SK-N-SH (cell line): ENCODE results near the gene ACVR1B. TPM values are rescaled to one million over a fixed set of nuclear protein-coding genes. Genes with fewer than 3 reads are reported as not detected.

Experiments
- CTCF ChIA-PET: fragments of 300-600, 350-600 bp; formaldehyde crosslinking; extraction: SDS; loops from one replicate; lab custom pipeline; 2021; lab: Yijun Ruan, JAX
- POLR2A ChIA-PET: fragments of 350-600 bp; sonication (Branson Sonifier 250); formaldehyde crosslinking; extraction: SDS; loops from one replicate; lab custom pipeline; 2020; ENCODE audit warnings: antibody characterized with exemption, inconsistent platforms; lab: Yijun Ruan, JAX
- DNase-seq: peaks from one replicate; pipeline ENCODE4 v3.0.0; 2012
- H2AFZ ChIP-seq: fragments of 200-600 bp; sonication (generic); 2 replicates; pipeline ENCODE4 v1.8.1; 2016; ENCODE audit warnings: antibody characterized with exemption, mild to moderate bottlenecking, low read depth
- H3F3A ChIP-seq: fragments of 200-600 bp; sonication (generic); replicated peaks from 2 replicates; pipeline ENCODE3; 2016; ENCODE audit warnings: antibody characterized with exemption, mild to moderate bottlenecking; ENCODE audit not compliant: insufficient read depth
- H3K27ac ChIP-seq, 2 experiments: fragments of 200-500 bp in 1 of 2; fragments of 200-600 bp in 1 of 2; sonication (Bioruptor generic) in 1 of 2; sonication (generic), shearing (Covaris generic) in 1 of 2; 2 replicates each; pipeline versions ENCODE4 v1.5.1 to v1.6.1; 2014 to 2016; ENCODE audit warnings: low read depth in 2 of 2, inconsistent platforms in 1 of 2, low read length in 1 of 2, mild to moderate bottlenecking in 1 of 2, mixed read lengths in 1 of 2
- H3K27me3 ChIP-seq: fragments of 200-600 bp; sonication (generic), shearing (Covaris generic); 2 replicates; pipeline ENCODE4 v1.6.1; 2016; ENCODE audit warnings: mixed run types; ENCODE audit not compliant: insufficient read depth
- H3K36me3 ChIP-seq, 2 experiments: fragments of 200-500 bp in 1 of 2; fragments of 200-600 bp in 1 of 2; sonication (Bioruptor generic) in 1 of 2; sonication (generic) in 1 of 2; replicated peaks in 1 of 2; 2 replicates each; pipeline versions ENCODE3 to v1.5.1; 2014 to 2016; ENCODE audit warnings: low read length in 1 of 2, mild to moderate bottlenecking in 1 of 2; ENCODE audit not compliant: insufficient read depth in 2 of 2, control insufficient read depth in 1 of 2
- H3K4me1 ChIP-seq, 2 experiments: fragments of 200-500 bp in 1 of 2; fragments of 200-600 bp in 1 of 2; sonication (Bioruptor generic) in 1 of 2; sonication (generic), shearing (Covaris generic) in 1 of 2; 2 replicates each; pipeline versions ENCODE4 v1.5.1 to v1.6.1; 2014 to 2016; ENCODE audit warnings: low read depth in 1 of 2, low read length in 1 of 2, mixed run types in 1 of 2; ENCODE audit not compliant: insufficient read depth in 2 of 2, control insufficient read depth in 1 of 2
- H3K4me2 ChIP-seq: fragments of 200-600 bp; sonication (generic), shearing (Covaris generic); 2 replicates; pipeline ENCODE4 v1.6.1; 2017; ENCODE audit warnings: mixed run types
- H3K4me3 ChIP-seq, 2 experiments: fragments of 200-500 bp in 1 of 2; fragments of 200-600 bp in 1 of 2; sonication (Bioruptor generic) in 1 of 2; sonication (generic), shearing (Covaris generic) in 1 of 2; 2 replicates each; pipeline versions ENCODE4 v1.5.1 to v1.8.1; 2014 to 2016; ENCODE audit warnings: low read depth in 2 of 2, inconsistent platforms in 1 of 2, low read length in 1 of 2, mild to moderate bottlenecking in 1 of 2, mixed read lengths in 1 of 2, moderate library complexity in 1 of 2
- H3K79me2 ChIP-seq: fragments of 200-600 bp; sonication (generic); 2 replicates; pipeline ENCODE4 v1.8.1; 2017; ENCODE audit warnings: mild to moderate bottlenecking; ENCODE audit not compliant: insufficient read depth
- H3K9ac ChIP-seq: fragments of 200-600 bp; sonication (generic); 2 replicates; pipeline ENCODE4 v1.6.1; 2017; ENCODE audit warnings: mixed run types
- H3K9me2 ChIP-seq: fragments of 200-600 bp; sonication (generic); 2 replicates; pipeline ENCODE4 v1.6.1; 2017; ENCODE audit warnings: mixed run types
- H3K9me3 ChIP-seq: fragments of 200-600 bp; sonication (generic); 2 replicates; pipeline ENCODE4 v1.6.1; 2017; ENCODE audit warnings: mixed run types, mild to moderate bottlenecking, moderate library complexity
- H4K20me1 ChIP-seq: fragments of 200-600 bp; sonication (generic); 2 replicates; pipeline ENCODE4 v1.6.1; 2017; ENCODE audit warnings: mild to moderate bottlenecking, mixed run types; ENCODE audit not compliant: insufficient read depth
- EP300 ChIP-seq, 2 experiments: IDR thresholded peaks; 2 replicates each; pipeline versions ENCODE4 v1.4.0 to v1.6.1; 2012; ENCODE audit warnings: borderline replicate concordance in 1 of 2, low read depth in 1 of 2, low read length in 1 of 2
- GATA2 ChIP-seq: sonication (generic); formaldehyde crosslinking; IDR thresholded peaks from 2 replicates; pipeline ENCODE4 v1.5.0; 2020; ENCODE audit warnings: mild to moderate bottlenecking, missing genetic modification reagents
- JUND ChIP-seq: IDR thresholded peaks from 2 replicates; pipeline ENCODE4 v1.4.0; 2012
- MAX ChIP-seq: IDR thresholded peaks from 2 replicates; pipeline ENCODE4 v1.4.0; 2012; ENCODE audit warnings: low read depth
- MEF2A ChIP-seq: IDR thresholded peaks from 2 replicates; pipeline ENCODE4 v1.4.0; 2012; ENCODE audit warnings: low read depth, borderline replicate concordance
- NRF1 ChIP-seq: IDR thresholded peaks from 2 replicates; pipeline ENCODE4 v1.6.1; 2012; ENCODE audit warnings: low read depth, mild to moderate bottlenecking, low read length
- POLR2AphosphoS5 ChIP-seq: IDR thresholded peaks from 2 replicates; pipeline ENCODE4 v1.6.1; 2012; ENCODE audit warnings: low read depth, low read length
- RAD21 ChIP-seq: IDR thresholded peaks from 2 replicates; pipeline ENCODE4 v1.6.1; 2012; ENCODE audit warnings: mild to moderate bottlenecking, low read length
- REST ChIP-seq: IDR thresholded peaks from 2 replicates; pipeline ENCODE4 v1.6.1; 2012; ENCODE audit warnings: mild to moderate bottlenecking, low read depth, low read length, moderate library complexity
- RFX5 ChIP-seq: IDR thresholded peaks from 2 replicates; pipeline ENCODE4 v1.6.1; 2012; ENCODE audit warnings: mild to moderate bottlenecking, improper control_type of control experiment, low read length
- SMC3 ChIP-seq: IDR thresholded peaks from 2 replicates; pipeline ENCODE4 v1.6.1; 2012; ENCODE audit warnings: low read depth, low read length, improper control_type of control experiment
- TCF12 ChIP-seq: IDR thresholded peaks from 2 replicates; pipeline ENCODE4 v1.4.0; 2012
- TEAD4 ChIP-seq: IDR thresholded peaks from 2 replicates; pipeline ENCODE4 v1.4.0; 2012; ENCODE audit warnings: mild to moderate bottlenecking, borderline replicate concordance; ENCODE audit not compliant: insufficient read depth
- USF2 ChIP-seq: fragments of 150-350 bp; IDR thresholded peaks from 2 replicates; pipeline ENCODE4 v1.6.1; 2017; ENCODE audit warnings: antibody characterized with exemption, low read length, low read depth, borderline replicate concordance
- YY1 ChIP-seq: IDR thresholded peaks from 2 replicates; pipeline ENCODE4 v1.4.0; 2012; ENCODE audit warnings: low read depth, mild to moderate bottlenecking
- WGBS: methylation state at CpG from one replicate; pipeline ENCODE4 v1.1.6; 2017; ENCODE audit warnings: low lambda C conversion rate; 5-methylcytosine and 5-hydroxymethylcytosine counted together
- polyA plus RNA-seq, 3 experiments: library from polyadenylated mRNA; depleted of rRNA; stranded (reverse); fragments of >200 nt; gene quantifications; 2 replicates each; pipeline ENCODE4 v1.2.3, GENCODE V29; 2012

ACVR1B gene
- polyA plus RNA-seq, 1 of the 3 experiments (the other 2 are of a cell fraction), result 12.1 TPM

- no peaks in the 10 kb centered on the region for H3K36me3 ChIP-seq
- peaks cover 0 to 27% of the 10 kb centered on the region in 2 experiments; a peak in 2 of 4 replicates for H3K4me1 ChIP-seq
- WGBS, result 19% methylated on average over 17 of the region's 48 CpGs
- H3K79me2 ChIP-seq, result peaks cover 7% of the 10 kb centered on the region
- peak overlapping the region; percentile 82 to 94 for H3K27ac ChIP-seq
- peak overlapping the region; percentile 45 for H3K9ac ChIP-seq
- H4K20me1 ChIP-seq, result no peaks in the 10 kb centered on the region
- H3K4me3 ChIP-seq, result peak overlapping the region; percentile 46 to 53
- ChIA-PET CTCF (interaction anchor here (0.9 to 30.2 kb wide), 7 partner anchors 8 to 88 kb away, joined by 3 to 949 read pairs (median 8); partner anchors contain the start of genes ATG101, NR4A1 and SMIM41), POLR2A (interaction anchor here (0.7 to 1.4 kb wide), 10 partner anchors 10 to 1347 kb away, joined by 3 to 10 read pairs (median 3); partner anchors contain the start of genes ATG101 and SP1)
- no peaks in the 10 kb centered on the region for H3K9me3 ChIP-seq
- H2AFZ ChIP-seq, result peak overlapping the region; percentile 66; the same call in 1 of the 2 replicates
- H3K4me2 ChIP-seq, result peak overlapping the region; percentile 69
- no peaks in the 10 kb centered on the region for H3K9me2 ChIP-seq
- TF ChIP-seq RFX5 (peak; percentile 65; the same call in 1 of the 2 replicates), POLR2AphosphoS5 (no peak), MAX (0 out of 2 replicates have a peak, but pooled peaks have one; percentile 3), MEF2A (peak; percentile 8; the same call in 1 of the 2 replicates), TCF12 (0 out of 2 replicates have a peak, but pooled peaks have one; percentile 16), NRF1 (peak; percentile 48)
- TF ChIP-seq, all 33 proteins: peak for 5
- peak; percentile 96 for DNase-seq
- Histone ChIP-seq H3K27me3 (no peaks in the 10 kb centered on the region), H3F3A (peaks cover 13% of the 10 kb centered on the region)
Observed at GRCh38 chr12:52032804-52033445, 81.4 kb downstream of the ACVR1B start.

- Histone ChIP-seq H3K9me2 (no peaks in the 10 kb centered on the region), H3K36me3 (no peaks in the 10 kb centered on the region), H3K9ac (peak overlapping the region; percentile 44), H3K4me2 (peak overlapping the region; percentile 69), H4K20me1 (no peaks in the 10 kb centered on the region), H3K27ac (peak overlapping the region; percentile 68 to 71), H3F3A (peaks cover 13% of the 10 kb centered on the region), H2AFZ (no peak overlapping the region), H3K79me2 (peaks cover 14% of the 10 kb centered on the region), H3K27me3 (no peaks in the 10 kb centered on the region), H3K4me1 (peaks cover 6 to 30% of the 10 kb centered on the region in 2 experiments; a peak in 3 of 4 replicates), H3K9me3 (no peaks in the 10 kb centered on the region), H3K4me3 (peak overlapping the region in 1 of 2 experiments; percentile 23; a peak in 3 of 4 replicates)
- DNase-seq, result no peak
- WGBS, result 92% methylated on average over 13 of the region's 13 CpGs
- TF ChIP-seq USF2 (no peak), EP300 (IDR thresholded peaks at IDR 0.05; ENCODE audit: borderline replicate concordance in 1 of 2, low read depth in 1 of 2, low read length in 1 of 2) (no peak), GATA2 (CRISPR knock-in tag) (no peak), JUND (no peak), RAD21 (no peak), YY1 (no peak), REST (no peak), TCF12 (no peak), TEAD4 (no peak), MAX (no peak), SMC3 (no peak)
- ChIA-PET CTCF (interaction anchor here (0.9 to 30.2 kb wide), 6 partner anchors 7 to 58 kb away, joined by 3 to 949 read pairs (median 104); partner anchors contain the start of genes ATG101, NR4A1 and SMIM41), POLR2A (interaction anchor here (0.7 to 1.4 kb wide), 7 partner anchors 11 to 1346 kb away, joined by 3 to 10 read pairs (median 3); partner anchors contain the start of genes ATG101 and SP1)
Observed at GRCh38 chr12:52033446-52034140, 82.1 kb downstream of the ACVR1B start.
